Right kidney (tissue), 1 donor: Measurements from ENCODE around the gene AMIGO3.
"Not testable (repeated sequence)": the region's sequence is repeated elsewhere in the genome, so short reads cannot be mapped to it uniquely, and the experiment has no call there.

Experiments used
- DNase-seq: peaks from one replicate; pipeline ENCODE4 v3.0.0-alpha.2; 2016

AMIGO3 gene

DNA sequence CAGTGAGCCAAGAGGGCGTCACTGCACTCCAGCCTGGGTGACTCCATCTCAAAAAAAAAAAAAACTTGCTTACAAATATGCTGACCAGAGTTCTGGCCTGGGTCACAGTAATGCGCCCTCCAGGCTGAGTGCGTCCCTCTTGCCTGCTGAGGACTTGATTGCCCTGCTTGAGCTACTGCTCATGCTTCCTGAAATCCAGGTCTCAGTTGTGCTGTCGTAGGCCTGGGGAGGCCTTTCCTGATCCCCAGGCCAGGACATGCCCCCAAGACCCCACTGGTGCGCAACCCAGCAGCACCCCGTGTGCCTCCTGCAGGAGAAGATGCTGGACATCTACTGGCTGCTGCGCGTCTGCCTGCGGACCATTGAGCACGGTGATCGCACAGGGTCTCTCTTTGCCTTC lies 7.3 kb downstream of the AMIGO3 start:
- no peak for DNase-seq

- DNase-seq, result no peak
These were observed 8.0 kb downstream of the AMIGO3 start for GRCh38 chr3:49711489-49711888.

DNA sequence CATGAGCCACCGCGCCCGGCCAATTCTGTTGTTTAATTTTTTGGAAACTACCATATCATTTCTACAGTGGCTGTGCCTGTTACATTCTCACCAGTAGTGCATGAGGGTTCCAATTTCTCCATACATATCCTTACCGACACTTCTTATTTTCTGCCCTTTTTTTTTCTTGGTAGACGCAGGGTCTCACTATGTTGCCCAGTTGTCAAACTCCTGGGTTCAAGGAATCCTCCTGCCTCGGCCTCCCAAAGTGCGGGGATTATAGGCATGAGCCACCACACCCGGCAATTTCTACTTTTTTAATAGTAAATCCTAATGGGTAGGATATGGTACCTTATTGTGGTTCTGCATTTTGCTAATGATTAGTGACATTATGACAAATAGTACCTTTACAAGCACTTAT lies 9.6 kb downstream of the AMIGO3 start:
- no peak for DNase-seq

DNA sequence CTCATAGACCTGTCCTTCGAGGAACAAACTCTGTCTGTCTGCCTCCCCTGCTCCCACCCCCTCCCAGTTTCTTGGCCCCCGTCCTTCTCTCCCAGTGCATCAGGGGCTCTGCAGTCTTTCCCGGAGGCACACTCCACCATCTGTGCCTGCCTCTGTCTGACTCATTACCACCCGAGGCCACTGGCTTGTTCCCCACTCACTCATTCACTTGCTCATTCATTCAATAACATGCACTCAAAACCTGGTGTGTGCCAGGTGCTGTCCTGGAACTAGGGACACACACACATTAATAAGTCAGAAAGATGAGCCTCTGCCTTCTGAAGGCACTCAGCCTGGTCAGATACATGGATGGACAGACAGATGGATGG lies 12.4 kb downstream of the AMIGO3 start:
- DNase-seq, result no peak

GRCh38 chr3:49706456-49707112 lies 12.9 kb downstream of the AMIGO3 start:
- no peak for DNase-seq

DNA sequence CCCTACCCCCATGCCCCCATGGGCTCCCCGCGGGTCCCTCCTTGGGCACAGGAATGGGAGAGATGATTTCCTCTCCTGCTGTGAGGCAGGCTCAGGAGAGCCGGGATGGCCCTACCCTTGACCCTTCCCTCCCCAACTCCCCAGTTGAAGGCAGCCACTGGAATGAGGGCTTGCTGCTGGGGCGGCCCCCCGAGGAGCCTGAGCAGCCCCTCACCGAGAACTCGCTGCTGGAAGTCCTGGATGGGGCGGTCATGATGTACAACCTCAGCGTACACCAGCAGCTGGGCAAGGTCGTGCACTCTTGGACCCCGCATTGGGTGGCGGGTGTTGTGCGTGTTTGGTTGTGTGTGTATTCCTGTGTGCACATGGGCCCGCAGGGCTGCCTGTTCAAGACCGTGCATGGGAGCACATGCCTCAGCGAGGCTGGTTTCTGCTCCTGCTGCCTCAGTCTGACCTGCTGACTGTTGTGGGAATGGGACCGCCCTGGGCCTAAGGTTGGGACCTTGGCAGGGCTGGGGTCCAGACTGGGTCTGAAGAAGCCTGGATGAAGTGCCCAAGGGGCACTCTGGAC lies 14.0 kb downstream of the AMIGO3 start:
- DNase-seq, result no peak

GRCh38 chr3:49704629-49705028 lies 14.9 kb downstream of the AMIGO3 start:
- no peak for DNase-seq

GRCh38 chr3:49703956-49704355 lies 15.5 kb downstream of the AMIGO3 start:
- DNase-seq, result no peak

- DNase-seq, result peak; percentile 37
These were observed 16.0 kb downstream of the AMIGO3 start for GRCh38 chr3:49703443-49703927.

GRCh38 chr3:49702672-49703071 lies 16.8 kb downstream of the AMIGO3 start:
- no peak for DNase-seq

DNA sequence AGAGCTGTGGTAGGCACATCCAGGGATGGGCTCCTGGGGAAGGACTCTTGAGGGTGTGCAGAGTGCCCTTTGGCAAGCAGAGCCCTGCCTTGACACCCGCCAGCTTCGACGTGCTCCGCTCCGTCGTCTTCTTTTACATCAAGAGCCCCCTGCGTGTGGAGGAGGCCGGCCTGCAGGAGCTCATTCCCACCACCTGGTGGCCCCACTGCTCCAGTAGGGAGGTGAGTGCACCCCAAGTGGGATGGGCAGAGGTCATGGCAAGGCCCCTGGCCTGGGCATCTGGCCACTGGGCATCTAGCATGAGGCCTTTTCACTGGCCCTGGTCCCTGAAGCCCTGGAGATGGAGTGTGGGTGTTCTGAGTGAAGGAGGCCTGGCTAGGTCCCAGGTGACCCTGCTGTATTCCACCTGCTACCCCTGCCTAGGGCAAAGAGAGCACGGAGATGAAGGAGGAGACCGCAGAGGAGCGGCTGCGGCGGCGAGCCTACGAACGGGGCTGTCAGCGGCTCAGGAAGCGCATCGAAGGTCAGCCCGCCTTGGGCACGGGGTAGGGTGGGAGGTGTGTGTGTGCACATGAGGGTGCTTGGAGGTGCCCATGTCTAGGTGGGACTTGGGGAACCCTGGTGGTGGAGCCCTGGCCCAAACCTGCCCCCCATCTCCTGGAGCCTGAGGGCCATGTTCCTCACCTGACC lies 18.0 kb downstream of the AMIGO3 start:
- no peak for DNase-seq

- no peak for DNase-seq
These were observed 18.9 kb downstream of the AMIGO3 start for GRCh38 chr3:49700453-49701128.

DNA sequence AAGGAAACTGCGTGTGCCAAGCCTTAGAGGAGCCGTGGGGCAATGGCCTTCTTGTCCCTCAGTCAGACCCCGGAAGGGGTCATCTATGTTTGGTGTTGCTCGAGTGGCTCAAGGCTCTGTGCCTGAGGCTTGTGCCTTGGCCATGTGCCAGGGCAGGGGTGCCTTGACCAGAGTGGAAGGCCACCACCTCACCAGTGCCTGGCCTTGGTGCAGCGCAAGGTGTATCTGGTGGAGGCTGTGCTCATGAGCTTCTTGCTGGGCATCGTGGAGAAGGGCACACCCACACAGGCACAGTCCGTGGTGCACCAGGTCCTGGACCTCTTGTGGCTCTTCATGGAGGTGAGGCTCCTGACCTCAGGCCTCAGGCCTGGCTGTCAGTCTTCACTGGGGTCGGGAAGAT lies 19.5 kb downstream of the AMIGO3 start:
- DNase-seq, result no peak

DNA sequence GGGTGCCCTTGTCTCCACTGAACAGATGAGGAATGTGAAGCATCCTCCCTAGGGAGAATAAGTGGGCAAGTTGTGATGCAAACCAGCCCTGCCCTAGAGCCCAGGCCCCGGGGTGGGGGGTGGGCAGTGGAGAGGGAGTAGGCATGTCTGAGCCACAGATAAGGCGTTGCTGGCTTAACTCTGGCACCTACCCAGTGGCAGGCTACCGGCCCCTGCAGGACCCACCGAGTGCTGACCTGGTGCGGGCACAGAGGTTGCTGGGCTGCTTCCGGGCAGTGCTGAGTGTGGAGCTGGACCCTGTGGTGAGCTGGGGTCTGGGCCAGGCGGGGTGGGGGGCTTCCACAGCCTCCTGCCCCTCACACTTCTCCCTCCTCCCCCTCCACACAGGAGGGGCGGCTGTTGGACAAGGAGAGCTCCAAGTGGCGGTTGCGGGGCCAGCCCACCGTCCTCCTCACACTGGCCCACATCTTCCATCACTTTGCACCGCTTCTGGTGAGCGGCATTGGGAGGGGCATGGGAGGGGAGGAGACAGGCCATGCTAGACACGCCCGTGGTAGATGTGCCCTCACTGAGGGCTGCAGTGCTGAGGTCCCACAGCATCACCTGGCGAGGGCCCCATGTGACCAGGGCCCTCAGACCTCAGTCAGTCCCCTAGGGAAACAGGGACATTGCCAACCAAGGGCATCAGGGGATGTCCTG lies 20.1 kb downstream of the AMIGO3 start:
- no peak for DNase-seq

DNA sequence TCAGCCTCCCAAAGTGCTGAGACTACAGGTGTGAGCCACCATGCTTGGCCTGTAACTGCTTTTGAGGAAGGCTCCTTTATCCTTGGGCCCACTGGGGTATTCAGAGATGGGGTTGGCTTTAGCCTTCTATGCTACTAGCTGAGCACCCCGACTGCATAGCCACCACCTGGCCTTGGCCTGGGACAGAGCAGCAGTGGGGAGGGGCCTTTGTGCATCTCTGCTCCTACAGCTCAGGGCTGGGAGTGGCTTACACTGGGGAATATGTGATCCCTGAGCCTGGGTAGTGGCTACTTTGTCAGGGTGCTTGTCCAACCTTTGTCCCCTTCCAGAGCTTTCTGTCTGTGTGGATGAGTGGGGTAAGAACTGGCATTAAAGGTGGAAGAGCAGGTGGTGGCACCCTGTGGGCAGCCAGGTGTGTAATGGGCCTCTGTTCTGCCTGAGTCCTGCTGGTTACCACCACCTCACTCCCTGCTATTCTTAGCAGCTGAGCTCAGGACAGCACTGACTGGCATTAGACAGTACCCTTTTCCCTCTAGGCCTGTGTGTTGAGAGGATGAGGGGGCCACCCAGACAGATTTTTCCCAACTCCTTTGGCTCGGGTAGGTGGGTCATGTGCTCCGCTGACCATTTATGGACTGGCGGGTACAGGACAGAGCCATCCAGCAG lies 24.0 kb downstream of the AMIGO3 start:
- not testable (repeated sequence) for DNase-seq

GRCh38 chr3:49694409-49695070 lies 24.9 kb downstream of the AMIGO3 start:
- DNase-seq, result not testable (repeated sequence)

DNA sequence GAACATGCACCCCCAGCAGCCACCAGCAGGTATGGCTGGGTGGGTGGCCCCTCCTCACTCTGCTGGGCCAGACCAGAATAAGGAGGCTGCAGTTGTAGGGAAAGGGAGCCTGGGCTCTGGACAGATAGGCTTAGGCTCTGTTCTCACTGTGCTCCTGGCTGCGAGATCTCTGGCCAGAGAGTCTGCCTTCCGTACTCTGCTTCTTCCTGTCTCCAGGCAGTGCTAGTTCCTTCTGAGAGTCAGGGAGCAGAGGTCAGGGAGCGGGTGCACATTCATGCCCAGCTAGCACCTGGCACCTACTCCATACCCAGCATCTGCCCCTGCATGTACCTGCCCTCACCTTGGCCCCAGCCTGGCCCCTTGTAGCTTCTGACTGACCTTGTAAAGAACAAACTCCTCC lies 28.0 kb downstream of the AMIGO3 start:
- DNase-seq, result not testable (repeated sequence)

- not testable (repeated sequence) for DNase-seq
These were observed 28.6 kb downstream of the AMIGO3 start for GRCh38 chr3:49690856-49691255.

- DNase-seq, result not testable (repeated sequence)
These were observed 29.4 kb downstream of the AMIGO3 start for GRCh38 chr3:49689908-49690624.

GRCh38 chr3:49689046-49689907 lies 30.2 kb downstream of the AMIGO3 start, which contains the start of the genes MST1 and RNF123:
Gene MST1, minus strand, starts transcription at chr3:49689474. Its CDS starts 783 bp downstream, at chr3:49688691.
Gene RNF123, plus strand, starts transcription at chr3:49689557. Its CDS starts 1,609 bp downstream, at chr3:49691166.
- peak; percentile 90 for DNase-seq
